Keratinocyte (primary cell): ENCODE measurements around the gene PYCR2. TPM values are rescaled to one million over a fixed set of nuclear protein-coding genes. Genes with fewer than 3 reads are reported as not detected.
"Not testable (repeated sequence)": the region's sequence is repeated elsewhere in the genome, so short reads cannot be mapped to it uniquely, and the experiment has no call there.

ENCODE experiments used
- DNase-seq: peaks from one replicate; pipeline ENCODE4 v3.0.0-alpha.2; 2011; ENCODE audit warnings: low read depth, missing footprints, low spot score
- FAIRE-seq: peaks from 2 replicates; lab custom pipeline; 2011; peaks lifted over from hg19 to GRCh38; lab: Jason Lieb, UNC
- H2AFZ ChIP-seq: 2 replicates; pipeline ENCODE4 v1.6.0; 2012; ENCODE audit warnings: low read length, control low read depth, inconsistent platforms; ENCODE audit not compliant: control insufficient read depth
- H3K27ac ChIP-seq: 2 replicates; pipeline ENCODE4 v1.5.1; 2011; ENCODE audit warnings: low read length; ENCODE audit not compliant: control insufficient read depth, insufficient read depth
- H3K27me3 ChIP-seq: 3 replicates; pipeline ENCODE4 v1.6.0; 2011; ENCODE audit warnings: low read length; ENCODE audit not compliant: control insufficient read depth, insufficient read depth; ENCODE audit errors: extremely low read depth
- H3K36me3 ChIP-seq, 2 experiments: 2 replicates in 1 of 2; 3 replicates in 1 of 2; pipeline ENCODE4 v1.5.1; 2011; ENCODE audit warnings: low read length in 2 of 2, mild to moderate bottlenecking in 1 of 2; ENCODE audit not compliant: control insufficient read depth in 2 of 2, insufficient read depth in 2 of 2; ENCODE audit errors: extremely low read depth in 1 of 2
- H3K4me1 ChIP-seq: 3 replicates; pipeline ENCODE4 v1.5.1; 2011; ENCODE audit warnings: low read length; ENCODE audit not compliant: control insufficient read depth, insufficient read depth; ENCODE audit errors: extremely low read depth
- H3K4me2 ChIP-seq: 3 replicates; pipeline ENCODE4 v1.6.0; 2011; ENCODE audit warnings: low read depth, low read length; ENCODE audit not compliant: control insufficient read depth, insufficient read depth; ENCODE audit errors: extremely low read depth
- H3K4me3 ChIP-seq, 3 experiments: fragments of 200-600 bp in 1 of 3; sonication (generic) in 1 of 3; 2 replicates in 2 of 3; 3 replicates in 1 of 3; pipeline ENCODE4 v1.5.1; 2011 to 2016; ENCODE audit warnings: low read length in 3 of 3, mild to moderate bottlenecking in 3 of 3, control low read depth in 2 of 3, inconsistent platforms in 1 of 3, low read depth in 1 of 3, mixed read lengths in 1 of 3, mixed run types in 1 of 3, moderate library complexity in 1 of 3; ENCODE audit not compliant: control insufficient read depth in 2 of 3, insufficient read depth in 2 of 3; ENCODE audit errors: extremely low read depth in 1 of 3
- H3K79me2 ChIP-seq: 2 replicates; pipeline ENCODE4 v1.6.0; 2012; ENCODE audit warnings: low read length; ENCODE audit not compliant: control insufficient read depth, insufficient read depth
- H3K9ac ChIP-seq: 3 replicates; pipeline ENCODE4 v1.6.0; 2011; ENCODE audit warnings: low read length; ENCODE audit not compliant: control insufficient read depth, insufficient read depth; ENCODE audit errors: extremely low read depth
- H3K9me1 ChIP-seq: 3 replicates; pipeline ENCODE4 v1.6.0; 2011; ENCODE audit warnings: low read length; ENCODE audit not compliant: control insufficient read depth, insufficient read depth; ENCODE audit errors: extremely low read depth
- H3K9me3 ChIP-seq: 2 replicates; pipeline ENCODE4 v1.5.1; 2012; ENCODE audit warnings: low read depth, low read length; ENCODE audit not compliant: control insufficient read depth
- H4K20me1 ChIP-seq: 3 replicates; pipeline ENCODE4 v1.6.0; 2011; ENCODE audit warnings: low read length; ENCODE audit not compliant: control insufficient read depth, insufficient read depth; ENCODE audit errors: extremely low read depth
- CTCF ChIP-seq, 3 experiments: IDR thresholded peaks in 1 of 3; conservative IDR thresholded peaks in 1 of 3; optimal IDR thresholded peaks in 1 of 3; 2 replicates in 2 of 3; 3 replicates in 1 of 3; pipeline versions ENCODE3 to v1.5.1; 2011; ENCODE audit warnings: low read length in 3 of 3, mild to moderate bottlenecking in 3 of 3, moderate library complexity in 2 of 3, control low read depth in 1 of 3, inconsistent platforms in 1 of 3; ENCODE audit not compliant: insufficient read depth in 2 of 3; ENCODE audit errors: extremely low read depth in 1 of 3
- EZH2 ChIP-seq: IDR thresholded peaks from one replicate; pipeline ENCODE4 v1.6.1; 2012; ENCODE audit warnings: inconsistent platforms, mild to moderate bottlenecking, low read length, moderate library complexity
- dilution Hi-C: fragments of 300-500 bp; cut with MboI; formaldehyde crosslinking; loops from one replicate; pipeline ENCODE4 v1.7.0; 2020; ENCODE audit warnings: low sequenced_read_pairs; ENCODE audit not compliant: extremely low pct_ligation_motif_present
- polyA plus RNA-seq, 5 experiments: library from polyadenylated mRNA; depleted of rRNA in 3 of 5; stranded (reverse) in 3 of 5; stranded (forward) in 1 of 5; unstranded in 1 of 5; fragments of >200 nt; gene quantifications; 1 replicate in 1 of 5; 2 replicates in 3 of 5; 3 replicates in 1 of 5; pipeline versions ENCODE4 v1.2.1 to v1.2.3, GENCODE V29; 2011 to 2012; ENCODE audit warnings: missing spikeins in 2 of 5, low read depth in 1 of 5, low replicate concordance in 1 of 5

Gene PYCR2
- polyA plus RNA-seq, 1 donor (not counting 4 experiments of a cell fraction or from before 2014, with no cell fraction given) = 45.5 TPM

GRCh38 chr1:225888898-225889601 is 35.0 kb downstream of the PYCR2 start, which contains the start of gene LEFTY1:
Gene LEFTY1, minus strand, starts transcription at chr1:225889146. Its CDS starts 80 bp downstream, at chr1:225889066.
- Histone ChIP-seq H3K4me1 (peaks cover 2% of the 10 kb centered on the region), H3K9me3 (no peaks in the 10 kb centered on the region), H3K27me3 (no peaks in the 10 kb centered on the region), H3K9ac (no peak within 1 kb of the TSS), H3K36me3 (no peaks in the 10 kb centered on the region), H4K20me1 (no peaks in the 10 kb centered on the region), H3K79me2 (no peaks in the 10 kb centered on the region), H3K4me3 (no peak within 1 kb of the TSS), H2AFZ (no peak within 1 kb of the TSS), H3K9me1 (no peaks in the 10 kb centered on the region), H3K4me2 (no peak within 1 kb of the TSS), H3K27ac (no peak within 1 kb of the TSS)
- DNase-seq = no peak
- TF ChIP-seq CTCF (optimal IDR thresholded peaks at IDR 0.05 in 1 of 3, IDR thresholded peaks at IDR 0.05 in 1 of 3, conservative IDR thresholded peaks at IDR 0.05 in 1 of 3; ENCODE audit: extremely low read depth in 1 of 3, insufficient read depth in 2 of 3, low read length in 3 of 3) = no peak
- TF ChIP-seq EZH2 = no peak
- dilution Hi-C loops = no loop called here
- FAIRE-seq = no peak

DNA sequence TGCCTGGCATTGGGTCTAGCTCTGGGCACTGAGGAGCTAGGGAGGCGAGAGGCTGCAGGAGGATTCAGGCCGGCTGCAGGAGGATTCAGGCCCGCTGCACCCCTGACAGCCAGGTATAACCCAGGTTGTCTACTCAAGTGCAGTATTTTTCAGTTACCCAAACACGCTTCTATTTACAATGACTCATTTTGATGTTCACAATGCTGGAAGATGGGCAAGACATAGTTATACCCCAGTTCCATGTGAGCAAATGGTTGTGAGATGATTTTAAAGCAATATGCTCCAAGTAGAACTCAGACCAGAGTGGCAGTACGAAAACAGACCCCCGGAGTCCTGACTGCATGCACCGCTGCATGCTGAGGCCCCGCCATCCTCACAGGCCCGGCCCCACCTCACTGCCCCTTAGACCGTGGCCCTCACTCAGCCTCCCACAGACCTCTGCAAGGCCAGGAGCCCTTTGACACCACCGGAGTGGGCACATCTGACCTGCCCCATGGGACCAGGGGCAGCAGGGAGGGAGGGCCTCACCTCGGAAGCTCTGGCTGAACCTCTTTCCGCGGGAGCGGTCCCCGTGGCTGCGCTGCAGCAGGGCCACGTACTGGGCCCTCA is 35.7 kb downstream of the PYCR2 start:
- H3K4me2 ChIP-seq = no peak overlapping the region
- dilution Hi-C loops = no loop called here
- peaks cover 2% of the 10 kb centered on the region for H3K4me1 ChIP-seq

DNA sequence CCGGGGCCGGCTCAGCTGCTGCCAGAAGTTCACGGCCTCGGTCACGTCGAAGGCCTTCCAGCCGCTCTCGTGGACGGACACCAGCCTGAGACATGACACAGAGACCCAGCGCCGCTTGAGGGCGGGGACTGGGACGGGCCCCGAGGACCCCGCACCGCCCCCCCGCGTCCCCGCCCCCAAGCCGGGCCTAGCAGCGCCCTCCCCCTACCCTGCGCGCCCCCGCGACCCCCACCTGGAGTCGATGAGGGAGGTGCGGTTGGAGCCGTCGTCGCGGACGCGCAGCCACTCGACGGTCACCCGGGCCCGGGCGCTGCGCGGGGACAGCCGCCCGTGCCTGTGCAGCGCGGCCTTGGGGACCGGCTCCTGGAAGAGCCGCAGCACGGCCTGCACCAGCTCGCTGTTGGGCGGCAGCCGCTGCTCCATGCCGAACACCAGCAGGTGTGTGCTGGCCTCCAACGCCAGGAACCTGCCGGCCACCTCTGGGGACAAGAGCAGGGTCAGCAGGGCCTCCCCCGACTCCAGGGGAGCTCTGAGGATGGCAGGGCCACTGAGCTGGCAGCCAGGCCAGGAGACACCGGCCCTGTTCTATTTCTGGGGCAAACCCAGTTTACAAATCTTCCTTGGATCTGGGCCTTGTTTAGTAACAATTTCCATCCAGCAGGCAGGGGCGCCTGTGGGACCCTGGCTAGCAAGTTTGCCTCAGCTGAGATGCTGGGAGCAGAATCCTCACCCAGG is 36.3 kb downstream of the PYCR2 start:
- FAIRE-seq, H3K27ac ChIP-seq, H3K9me1 ChIP-seq, H3K9me3 ChIP-seq, dilution Hi-C loops, H4K20me1 ChIP-seq, H3K4me3 ChIP-seq, H3K4me1 ChIP-seq, H3K79me2 ChIP-seq, H3K27me3 ChIP-seq, H2AFZ ChIP-seq, H3K36me3 ChIP-seq, H3K9ac ChIP-seq, DNase-seq, H3K4me2 ChIP-seq: not testable (repeated sequence)

More for the DNA sequence above, 35.7 kb downstream of the PYCR2 start:
- TF ChIP-seq CTCF (optimal IDR thresholded peaks at IDR 0.05 in 1 of 3, IDR thresholded peaks at IDR 0.05 in 1 of 3, conservative IDR thresholded peaks at IDR 0.05 in 1 of 3; ENCODE audit: extremely low read depth in 1 of 3, insufficient read depth in 2 of 3, low read length in 3 of 3) = no peak
- TF ChIP-seq EZH2 = no peak
- DNase-seq (no peak), FAIRE-seq (no peak)
- H4K20me1 ChIP-seq = no peaks in the 10 kb centered on the region
- H3K27me3 ChIP-seq = no peaks in the 10 kb centered on the region
- H2AFZ ChIP-seq = no peak overlapping the region
- no peak overlapping the region for H3K9ac ChIP-seq
- no peaks in the 10 kb centered on the region for H3K9me3 ChIP-seq
- H3K36me3 ChIP-seq = no peaks in the 10 kb centered on the region
- no peak overlapping the region for H3K4me3 ChIP-seq
- no peak overlapping the region for H3K27ac ChIP-seq
- H3K9me1 ChIP-seq = no peaks in the 10 kb centered on the region
- no peaks in the 10 kb centered on the region for H3K79me2 ChIP-seq
